Natural killer cell (primary cell): ENCODE results near the gene COL25A1. TPM values are rescaled to one million over a fixed set of nuclear protein-coding genes. Genes with fewer than 3 reads are reported as not detected.
A peak's percentile ranks its signal among the peaks of the same experiment; 100 is the strongest.

Source experiments
- ATAC-seq, 3 donors: fragments of 150-1000 bp in 2 of 3; fragments of 200-7000 bp in 1 of 3; cut with Tn5 transposase; 1 replicate in 1 of 3; 2 replicates in 2 of 3; pipeline ENCODE4 v1.10.0; 2021; ENCODE audit warnings: mild to moderate bottlenecking in 2 of 3, moderate library complexity in 2 of 3
- DNase-seq, 2 donors: peaks; one replicate each; pipeline versions ENCODE4 v3.0.0 to v3.0.0-alpha.2; 2013 to 2021; ENCODE audit warnings: mixed read lengths in 1 of 2
- H3K27ac ChIP-seq: one replicate; pipeline ENCODE4 v1.5.1; 2013; ENCODE audit warnings: mild to moderate bottlenecking, low read length
- H3K27me3 ChIP-seq: one replicate; pipeline ENCODE4 v1.6.1; 2013; ENCODE audit warnings: low read length; ENCODE audit not compliant: control insufficient read depth, insufficient read depth
- H3K36me3 ChIP-seq: one replicate; pipeline ENCODE4 v1.6.1; 2013; ENCODE audit warnings: low read length; ENCODE audit not compliant: control insufficient read depth, insufficient read depth
- H3K4me1 ChIP-seq: one replicate; pipeline ENCODE4 v1.6.1; 2013; ENCODE audit warnings: low read length; ENCODE audit not compliant: control insufficient read depth, insufficient read depth
- H3K4me3 ChIP-seq: one replicate; pipeline ENCODE4 v1.5.1; 2013; ENCODE audit warnings: low read length
- H3K9me3 ChIP-seq: one replicate; pipeline ENCODE4 v1.6.1; 2013; ENCODE audit warnings: low read length; ENCODE audit not compliant: control insufficient read depth, insufficient read depth
- H3K27ac Mint-ChIP-seq, 2 donors: one replicate each; pipeline ENCODE4 v1.8.0; 2022; ENCODE audit warnings: mild to moderate bottlenecking in 2 of 2, mixed read lengths in 2 of 2, moderate library complexity in 1 of 2
- H3K27me3 Mint-ChIP-seq, 2 donors: one replicate each; pipeline ENCODE4 v1.8.0; 2022; ENCODE audit warnings: low read depth in 2 of 2, mixed read lengths in 2 of 2
- H3K36me3 Mint-ChIP-seq: one replicate; pipeline ENCODE4 v1.8.0; 2022; ENCODE audit warnings: mixed read lengths
- H3K4me1 Mint-ChIP-seq, 2 donors: one replicate each; pipeline ENCODE4 v1.8.0; 2022; ENCODE audit warnings: mixed read lengths in 2 of 2
- H3K4me3 Mint-ChIP-seq: one replicate; pipeline ENCODE4 v1.8.0; 2022; ENCODE audit warnings: mild to moderate bottlenecking, moderate library complexity, mixed read lengths
- H3K9me3 Mint-ChIP-seq, 2 donors: one replicate each; pipeline ENCODE4 v1.8.0; 2022; ENCODE audit warnings: mixed read lengths in 2 of 2
- CTCF ChIP-seq: fragments of 200-600 bp; IDR thresholded peaks from one replicate; pipeline ENCODE4 v1.8.0; 2022; ENCODE audit warnings: antibody characterized with exemption
- WGBS: methylation state at CpG from one replicate; pipeline ENCODE4 v1.1.7; 2013; ENCODE audit warnings: missing lambda C conversion rate; ENCODE audit not compliant: insufficient coverage; 5-methylcytosine and 5-hydroxymethylcytosine counted together
- intact Hi-C: fragments of 100-400 bp; cut with micrococcal nuclease; formaldehyde crosslinking; loops from one replicate; pipeline ENCODE4 v1.14.2; 2022
- total RNA-seq, 4 donors: library from RNA; stranded (reverse); fragments of 120-200 nt in 1 of 4; gene quantifications; one replicate each; pipeline versions ENCODE4 v1.2.3 to v1.2.4, GENCODE V29; 2013 to 2022

COL25A1 gene
- total RNA-seq, 3 donors from 2014 or later (not counting 1 experiment from before 2014, with no cell fraction given) = 0.08 TPM; not detected in 2

DNA sequence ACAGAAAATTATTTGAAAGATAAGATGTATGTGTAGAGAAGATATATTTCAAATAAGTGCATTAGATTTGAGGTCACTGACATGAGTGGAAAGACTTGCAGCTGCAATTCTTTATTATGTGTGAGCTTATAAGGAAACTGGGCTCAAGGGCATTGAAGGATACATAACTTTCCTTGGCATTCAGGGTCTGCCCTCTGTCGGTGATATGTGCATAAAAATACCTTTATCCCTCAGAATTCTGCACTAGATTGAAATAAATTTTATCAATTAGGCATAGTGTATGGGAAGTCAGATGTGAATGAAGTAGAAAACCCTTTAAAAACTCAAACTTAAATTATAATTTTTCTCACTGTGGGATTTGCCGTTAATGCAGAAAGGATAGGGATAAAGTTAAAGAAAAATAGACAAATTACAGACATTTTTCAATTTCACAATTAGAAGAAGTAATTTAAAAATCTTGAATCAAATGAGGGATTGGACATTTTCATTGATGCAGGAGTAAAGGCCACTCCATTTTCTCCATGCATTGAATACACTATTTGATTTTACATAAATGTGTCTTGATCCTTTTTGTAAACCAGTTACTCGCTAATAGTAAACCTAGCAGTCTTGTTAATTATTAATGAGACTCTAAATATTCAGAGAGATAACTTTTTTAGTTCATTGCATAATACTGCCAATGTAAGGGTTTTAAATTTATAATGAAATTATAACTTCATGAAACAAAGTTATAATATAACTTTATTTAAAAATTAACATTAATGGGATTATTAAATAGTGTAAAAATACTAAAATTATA, 518.6 kb downstream of the COL25A1 start:
- TF ChIP-seq CTCF = no peak
- H3K9me3 Mint-ChIP-seq = no peaks in the 10 kb centered on the region
- peak in 1 of 2 donors; percentile 24 for DNase-seq
- intact Hi-C loops = no loop called here
- no peaks in the 10 kb centered on the region for H3K36me3 Mint-ChIP-seq
- no peak overlapping the region for H3K27ac Mint-ChIP-seq
- no peak overlapping the region for H3K27ac ChIP-seq
- no peaks in the 10 kb centered on the region for H3K4me1 Mint-ChIP-seq
- no peak overlapping the region for H3K4me3 ChIP-seq
- H3K27me3 Mint-ChIP-seq = peaks cover 0 to 3% of the 10 kb centered on the region in 2 donors
- WGBS = no CpG with 5 or more reads among the region's 3 CpGs
- no peaks in the 10 kb centered on the region for H3K36me3 ChIP-seq
- no peak overlapping the region for H3K4me3 Mint-ChIP-seq
- H3K27me3 ChIP-seq = no peaks in the 10 kb centered on the region
- no peak for ATAC-seq
- H3K4me1 ChIP-seq = no peaks in the 10 kb centered on the region
- no peaks in the 10 kb centered on the region for H3K9me3 ChIP-seq

DNA sequence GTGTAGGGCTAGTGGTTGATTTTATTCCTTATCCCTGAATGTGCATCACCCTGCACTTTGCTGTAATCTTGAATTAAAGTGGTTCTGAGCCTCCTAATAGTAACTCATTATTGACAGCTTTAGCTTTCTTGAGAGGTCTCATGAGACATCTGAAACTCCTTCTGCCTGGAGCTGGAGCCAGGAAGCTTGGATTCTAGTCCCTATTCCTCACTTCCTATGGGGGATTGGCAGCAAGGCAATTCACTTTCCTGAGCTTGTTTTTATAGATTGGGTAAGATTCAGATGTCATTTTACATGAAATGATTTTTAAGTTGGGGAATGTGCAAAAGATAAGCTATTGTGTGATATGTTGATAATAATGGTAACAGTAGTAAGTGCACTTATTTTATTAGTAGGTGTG, 522.5 kb downstream of the COL25A1 start:
- H3K36me3 Mint-ChIP-seq = no peaks in the 10 kb centered on the region
- no peak overlapping the region for H3K27ac Mint-ChIP-seq
- Histone ChIP-seq H3K27me3 (no peaks in the 10 kb centered on the region), H3K9me3 (no peaks in the 10 kb centered on the region), H3K27ac (no peak overlapping the region), H3K4me1 (no peaks in the 10 kb centered on the region), H3K36me3 (no peaks in the 10 kb centered on the region), H3K4me3 (no peak overlapping the region)
- H3K4me3 Mint-ChIP-seq = no peak overlapping the region
- DNase-seq = no peak
- no peaks in the 10 kb centered on the region for H3K4me1 Mint-ChIP-seq
- H3K9me3 Mint-ChIP-seq = no peaks in the 10 kb centered on the region
- H3K27me3 Mint-ChIP-seq = peaks cover 6 to 7% of the 10 kb centered on the region in 2 donors
- intact Hi-C loops = no loop called here
- no peak for ATAC-seq
- TF ChIP-seq CTCF = no peak

- no peak for TF ChIP-seq CTCF
- no peak for DNase-seq
- no peak for ATAC-seq
- Histone ChIP-seq H3K4me3 (no peak overlapping the region), H3K9me3 (no peaks in the 10 kb centered on the region), H3K27ac (no peak overlapping the region), H3K36me3 (no peaks in the 10 kb centered on the region), H3K4me1 (no peaks in the 10 kb centered on the region), H3K27me3 (no peaks in the 10 kb centered on the region)
- Mint-ChIP-seq H3K9me3 (no peaks in the 10 kb centered on the region), H3K4me3 (no peak overlapping the region), H3K27ac (no peak overlapping the region), H3K4me1 (no peaks in the 10 kb centered on the region), H3K36me3 (no peaks in the 10 kb centered on the region), H3K27me3 (peaks cover 8 to 15% of the 10 kb centered on the region in 2 donors)
- WGBS = 87% methylated on average over 2 of the region's 2 CpGs
- intact Hi-C loops = no loop called here
These were observed 525.1 kb downstream of the COL25A1 start for GRCh38 chr4:108777388-108777787.

- Histone ChIP-seq H3K4me3 (no peak overlapping the region), H3K27ac (no peak overlapping the region), H3K27me3 (no peaks in the 10 kb centered on the region), H3K4me1 (no peaks in the 10 kb centered on the region), H3K9me3 (no peaks in the 10 kb centered on the region), H3K36me3 (no peaks in the 10 kb centered on the region)
- WGBS = 13% methylated on average over 5 of the region's 5 CpGs
- DNase-seq = no peak
- Mint-ChIP-seq H3K4me1 (no peaks in the 10 kb centered on the region), H3K27ac (no peak overlapping the region), H3K36me3 (no peaks in the 10 kb centered on the region), H3K27me3 (peaks cover 9 to 15% of the 10 kb centered on the region in 2 donors), H3K4me3 (no peak overlapping the region), H3K9me3 (no peaks in the 10 kb centered on the region)
- intact Hi-C loops = no loop called here
- no peak for TF ChIP-seq CTCF
- no peak for ATAC-seq
These were observed 526.5 kb downstream of the COL25A1 start for GRCh38 chr4:108775921-108776320.
